IPS-11a (cell line): ENCODE results near the gene SERPINA4.
"Not testable (repeated sequence)": the region's sequence is repeated elsewhere in the genome, so short reads cannot be mapped to it uniquely, and the experiment has no call there.

ENCODE experiments used
- H3K4me3 ChIP-seq: one replicate; pipeline ENCODE4 v1.5.1; 2013; ENCODE audit warnings: low read depth, low read length, control low read depth

Gene SERPINA4

DNA sequence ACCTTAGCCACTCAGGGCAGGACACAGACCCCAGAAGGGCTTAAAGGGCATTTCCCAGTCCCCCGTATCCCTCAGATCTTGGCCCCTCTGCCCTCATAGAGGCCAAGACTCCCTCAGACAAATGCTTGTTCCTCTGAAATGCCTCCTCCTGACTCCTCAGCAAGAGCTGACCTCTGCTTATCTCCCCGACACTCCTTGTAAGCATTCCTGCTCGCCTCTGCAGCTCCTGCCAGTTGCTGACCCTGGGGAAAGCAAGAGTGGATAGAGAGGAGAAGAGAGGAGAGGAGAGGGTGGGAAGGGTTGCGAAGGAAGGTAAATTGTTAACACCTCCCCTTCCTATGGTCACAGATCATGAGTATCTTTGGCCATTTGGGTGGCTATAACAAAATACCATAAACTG, 27.1 kb downstream of the SERPINA4 start:
- H3K4me3 ChIP-seq, result no peak overlapping the region

DNA sequence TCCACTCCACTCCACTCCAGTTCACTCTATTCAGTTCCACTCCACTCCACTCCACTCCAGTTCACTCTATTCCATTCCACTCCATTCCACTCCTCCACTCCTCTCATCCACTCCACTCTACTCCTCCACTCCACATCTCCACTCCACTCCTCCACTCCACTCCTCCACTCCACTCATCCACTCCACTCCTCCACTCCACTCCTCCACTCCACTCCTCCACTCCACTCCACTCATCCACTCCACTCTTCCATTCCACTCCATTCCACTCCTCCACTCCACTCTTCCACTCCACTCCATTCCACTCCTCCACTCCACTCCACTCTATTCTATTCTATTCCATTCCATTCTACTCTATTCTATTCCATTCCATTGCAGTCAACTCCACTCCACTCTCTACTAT, 29.8 kb downstream of the SERPINA4 start:
- H3K4me3 ChIP-seq, result no peak overlapping the region

DNA sequence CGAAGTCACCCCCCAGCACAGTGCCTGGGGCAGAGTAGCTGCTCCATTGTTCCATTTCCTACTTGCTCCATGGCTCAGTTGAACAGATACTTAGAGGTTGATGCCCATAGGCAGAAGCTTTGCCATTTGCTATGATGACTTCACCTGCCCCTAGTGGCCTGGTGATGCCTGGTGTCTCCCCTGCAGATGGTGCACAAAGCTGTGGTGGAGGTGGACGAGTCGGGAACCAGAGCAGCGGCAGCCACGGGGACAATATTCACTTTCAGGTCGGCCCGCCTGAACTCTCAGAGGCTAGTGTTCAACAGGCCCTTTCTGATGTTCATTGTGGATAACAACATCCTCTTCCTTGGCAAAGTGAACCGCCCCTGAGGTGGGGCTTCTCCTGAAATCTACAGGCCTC, 30.6 kb downstream of the SERPINA4 start:
- no peak overlapping the region for H3K4me3 ChIP-seq

DNA sequence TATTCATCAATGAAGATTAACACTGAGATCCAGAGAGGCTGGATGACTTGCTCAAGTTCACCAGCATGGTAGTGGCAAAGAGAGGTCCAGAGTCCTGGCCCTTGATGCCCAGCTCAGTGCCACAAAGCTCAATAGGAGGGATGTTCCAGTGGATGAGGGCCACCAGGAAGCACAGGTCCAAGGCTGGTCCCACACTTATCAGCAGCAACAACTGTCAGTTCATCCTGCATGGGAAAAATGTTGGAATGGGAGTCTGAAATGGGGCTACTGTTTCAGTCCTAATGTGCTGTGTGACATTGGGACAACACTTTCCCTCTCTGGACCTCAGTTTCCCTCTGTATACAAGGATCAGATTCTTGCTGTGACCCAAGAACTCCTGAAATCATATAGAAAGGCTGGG, 31.2 kb downstream of the SERPINA4 start:
- H3K4me3 ChIP-seq, result no peak overlapping the region

DNA sequence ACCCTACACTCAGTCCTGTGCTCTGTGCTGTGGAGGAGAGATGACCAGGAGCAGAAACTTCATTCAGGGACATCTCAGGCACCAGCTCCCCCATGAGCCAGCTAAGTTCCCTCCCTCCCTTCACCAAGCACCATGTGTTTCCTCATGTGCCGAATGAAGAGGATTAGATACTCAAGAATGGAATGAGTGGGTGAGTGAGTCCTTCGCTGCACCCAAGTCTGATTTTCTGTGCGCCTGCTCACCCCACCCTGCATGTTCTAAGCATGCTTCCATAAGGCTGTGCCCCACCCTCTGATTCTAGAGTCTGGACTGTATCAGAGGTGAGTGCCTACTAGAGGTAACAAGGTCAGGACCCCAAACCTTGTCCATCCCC, 32.1 kb downstream of the SERPINA4 start:
- H3K4me3 ChIP-seq, result no peak overlapping the region

DNA sequence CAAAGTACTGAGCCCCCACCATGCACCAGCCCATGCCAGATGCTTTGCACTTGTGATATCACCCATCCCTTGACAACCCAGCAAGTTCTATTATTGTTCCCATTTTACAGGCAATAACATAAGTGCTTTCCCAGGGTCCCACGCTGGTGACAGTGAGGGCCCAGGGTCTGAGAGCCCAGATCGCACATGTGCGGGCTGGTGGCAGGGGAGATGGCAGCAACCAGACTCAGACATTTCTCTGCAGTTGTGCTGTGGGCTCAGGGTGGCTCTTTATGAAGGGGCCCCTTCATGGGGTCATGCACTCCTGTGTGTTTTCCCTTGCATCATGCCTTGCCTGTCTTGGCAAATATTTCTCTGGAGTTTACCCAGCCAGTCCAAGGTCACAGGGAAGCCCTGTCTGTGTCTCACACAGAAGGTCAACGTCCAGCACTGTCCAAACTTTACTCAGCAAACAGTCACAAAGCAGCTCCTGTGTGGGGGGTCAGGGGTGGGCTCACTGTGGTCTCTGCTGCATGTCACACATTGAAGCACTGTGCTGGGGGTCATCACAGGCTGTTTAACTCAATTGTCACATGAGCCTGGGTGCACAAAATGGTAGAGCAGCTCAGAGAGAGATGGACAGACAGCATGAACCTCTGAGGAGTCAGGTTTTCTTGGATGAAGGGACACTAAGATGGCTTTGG, 32.6 kb downstream of the SERPINA4 start:
- H3K4me3 ChIP-seq, result no peak overlapping the region

DNA sequence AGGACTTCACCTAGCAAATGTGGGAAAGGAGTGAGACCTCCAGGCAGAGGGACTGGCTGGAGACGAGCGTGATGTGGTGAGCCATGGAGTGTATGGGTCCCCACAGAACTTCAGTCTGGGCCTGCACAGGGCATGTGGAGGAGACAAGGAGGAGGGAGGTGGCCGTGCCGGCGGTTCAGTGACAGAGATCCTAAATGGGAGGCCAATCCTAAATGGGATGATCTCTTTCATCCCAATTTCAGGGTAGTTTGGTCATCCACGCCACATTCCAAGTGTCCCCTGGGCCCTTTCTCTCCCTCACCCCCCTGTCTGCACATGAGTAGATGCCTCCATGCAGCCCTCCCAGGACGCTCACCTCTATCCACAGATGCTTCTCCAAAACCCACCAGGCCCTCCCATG, 33.2 kb downstream of the SERPINA4 start:
- no peak overlapping the region for H3K4me3 ChIP-seq

DNA sequence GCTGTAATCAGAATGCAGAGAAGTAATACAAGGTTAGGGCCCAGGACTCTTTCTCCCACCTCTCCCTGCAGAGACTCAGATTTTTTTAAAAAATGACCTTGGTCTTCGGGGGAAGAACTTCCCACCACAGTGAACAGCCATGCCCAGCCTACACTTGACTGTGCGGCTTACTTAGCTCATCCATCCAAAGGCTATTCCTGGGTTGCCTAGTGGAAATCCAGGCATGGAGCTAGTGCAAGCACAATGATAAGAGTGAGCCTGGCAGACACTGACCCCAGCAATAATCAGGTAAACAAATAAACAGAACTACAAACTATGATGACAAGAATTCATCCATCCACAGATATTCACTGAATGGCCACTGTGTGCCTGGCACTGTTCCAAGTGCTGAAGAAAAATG, 34.7 kb downstream of the SERPINA4 start:
- no peak overlapping the region for H3K4me3 ChIP-seq

DNA sequence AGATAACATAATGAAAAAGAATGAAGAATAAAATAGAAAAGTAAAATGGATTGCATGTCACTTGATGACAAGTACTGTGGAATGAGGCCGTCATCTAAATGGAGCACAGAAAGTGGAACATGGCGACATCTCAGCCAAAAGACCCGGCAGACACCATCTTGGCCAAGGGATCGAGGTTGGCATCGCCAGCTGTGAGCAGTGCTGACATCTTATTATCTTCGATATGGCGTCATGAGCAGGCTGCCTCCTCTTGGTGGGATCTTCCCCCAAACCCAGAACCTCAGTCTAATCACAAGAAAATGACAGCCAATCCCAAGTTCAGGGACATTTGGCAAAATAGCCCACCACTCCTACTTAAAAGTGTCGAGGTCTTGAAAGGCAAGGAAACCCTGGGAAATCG, 35.1 kb downstream of the SERPINA4 start:
- no peak overlapping the region for H3K4me3 ChIP-seq

DNA sequence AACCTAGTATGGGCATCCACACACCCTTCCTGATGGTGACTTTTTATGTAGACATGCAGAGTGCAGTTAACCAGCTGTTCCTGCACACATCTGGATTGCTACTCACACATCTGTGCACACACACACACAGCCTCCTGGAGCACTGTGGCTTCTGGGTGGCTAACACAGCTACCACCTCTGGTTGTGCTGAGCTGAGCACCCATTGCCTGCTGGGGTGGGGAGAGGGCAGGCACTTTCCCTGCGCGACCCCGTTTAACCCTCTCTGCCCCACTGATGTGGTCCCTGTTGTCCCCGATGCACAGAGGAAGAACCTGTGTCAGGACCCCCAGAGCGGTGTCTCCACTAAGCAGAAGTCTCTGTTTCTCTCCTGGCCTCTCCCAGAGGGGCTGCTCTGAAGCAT, 36.5 kb downstream of the SERPINA4 start:
- H3K4me3 ChIP-seq, result no peak overlapping the region

DNA sequence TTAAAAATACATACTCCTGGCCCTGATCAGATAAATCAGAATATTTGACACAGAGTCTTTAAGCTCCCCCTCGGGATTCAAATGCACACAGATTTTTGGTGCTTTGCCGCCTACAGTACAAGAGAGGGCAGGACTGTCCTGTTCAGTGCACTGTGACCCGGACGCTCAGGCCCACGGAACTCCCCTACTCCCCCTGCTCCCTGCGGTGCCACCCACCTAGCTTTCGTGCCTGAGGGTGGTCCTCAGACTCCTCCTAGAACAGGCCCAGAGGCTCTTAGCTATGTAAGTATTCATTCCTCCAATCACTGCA, 37.2 kb downstream of the SERPINA4 start:
- no peak overlapping the region for H3K4me3 ChIP-seq

DNA sequence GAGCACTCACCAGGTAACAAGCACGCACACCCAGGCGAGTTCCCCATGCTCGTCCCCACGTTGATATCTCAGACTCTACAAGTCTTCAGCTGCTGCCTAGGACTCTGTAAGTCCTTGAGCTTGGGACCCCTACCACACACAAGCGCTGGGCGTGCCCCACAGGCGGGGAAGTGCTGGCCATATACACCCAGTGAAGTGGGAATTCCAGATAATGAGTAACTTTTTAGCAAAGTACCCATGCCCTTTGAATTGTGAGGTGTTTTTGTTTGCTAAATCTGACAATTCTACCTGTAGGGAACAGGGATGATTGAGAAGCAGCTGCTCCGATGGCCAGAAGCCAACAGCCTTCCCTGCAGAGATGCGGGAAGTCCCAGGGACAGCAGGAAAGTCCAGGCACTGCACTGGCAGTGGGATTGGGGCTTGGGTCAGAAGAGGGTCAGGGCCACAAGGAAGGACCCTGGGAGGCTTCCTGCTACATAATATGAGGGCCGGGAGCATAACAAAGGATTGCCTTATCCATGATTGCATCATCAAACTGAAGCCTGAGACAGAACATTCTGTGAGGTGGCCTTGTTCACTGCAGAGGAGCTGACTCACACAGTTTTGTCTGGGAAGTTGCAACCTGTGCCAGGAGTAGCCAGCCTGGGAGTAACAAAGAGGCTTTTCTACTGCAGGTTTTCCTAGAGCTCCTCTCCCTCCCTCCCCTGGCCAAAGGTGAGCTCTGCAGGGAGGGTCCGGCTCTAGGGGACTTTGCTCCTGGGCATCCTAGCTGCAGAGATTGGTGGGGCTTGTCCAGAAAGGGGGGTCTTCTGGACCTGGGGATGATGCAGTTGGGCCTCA, 37.8 kb downstream of the SERPINA4 start:
- no peak overlapping the region for H3K4me3 ChIP-seq

DNA sequence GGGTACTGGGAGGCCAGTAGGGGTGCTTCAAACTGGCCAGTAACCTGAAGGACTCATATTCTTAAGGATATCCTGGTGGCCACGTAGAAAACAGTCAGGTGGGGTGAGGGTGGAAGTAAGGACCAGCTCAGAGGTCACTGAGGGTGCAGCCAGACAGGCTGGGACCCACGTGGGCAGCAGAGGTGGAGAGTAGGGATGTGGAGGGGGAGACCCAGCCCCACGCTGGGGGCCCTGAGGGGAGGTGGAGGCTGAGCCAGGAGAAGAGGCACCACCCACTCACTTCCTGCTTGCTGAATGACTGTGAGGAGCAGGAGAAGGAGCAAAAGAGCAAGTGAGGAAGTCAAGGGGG, 38.4 kb downstream of the SERPINA4 start:
- H3K4me3 ChIP-seq, result no peak overlapping the region

DNA sequence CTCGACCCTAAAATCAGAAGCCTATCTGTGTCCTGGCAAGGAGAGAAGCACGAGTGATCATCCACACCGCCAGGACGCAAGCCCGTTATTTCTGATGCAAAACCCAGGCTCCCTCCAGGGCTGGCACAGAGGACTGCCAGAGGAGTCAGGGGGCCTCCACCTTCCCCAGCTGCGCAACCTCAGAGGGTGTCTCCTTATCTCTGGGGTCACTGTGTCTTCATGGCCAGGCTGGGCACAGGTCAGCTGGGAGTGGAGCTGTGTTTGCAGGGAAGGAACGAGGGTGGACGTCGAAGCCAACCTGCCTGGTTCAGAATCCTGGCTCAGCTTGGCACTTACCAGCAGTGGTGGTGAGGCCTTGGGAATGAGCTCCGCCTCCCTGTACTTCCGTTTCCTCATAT, 38.9 kb downstream of the SERPINA4 start:
- no peak overlapping the region for H3K4me3 ChIP-seq

DNA sequence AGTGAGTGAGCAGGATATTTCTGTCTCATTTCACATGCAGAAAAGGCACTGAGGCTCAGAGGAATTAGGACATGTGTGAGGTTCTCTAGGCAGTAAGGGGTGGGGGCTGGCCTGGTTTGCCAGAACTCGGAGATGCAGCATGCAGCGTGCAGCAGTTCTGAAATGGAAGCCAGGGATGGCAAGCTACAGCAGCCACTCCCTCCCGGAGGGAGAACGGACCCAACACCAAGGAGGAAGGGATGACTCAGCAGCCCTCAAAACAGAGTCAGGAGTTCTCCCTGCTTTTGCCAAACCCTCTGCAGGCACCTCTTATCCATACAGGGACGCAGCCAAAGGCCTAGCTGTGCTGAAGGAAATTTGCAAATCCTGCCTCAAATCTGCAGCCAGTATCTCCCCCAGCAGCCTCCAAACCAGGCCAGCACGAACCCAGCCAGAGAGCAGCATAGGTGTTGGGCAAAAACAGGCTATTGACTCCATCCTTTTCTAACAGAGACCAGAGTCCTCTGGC, 40.7 kb downstream of the SERPINA4 start:
- no peak overlapping the region for H3K4me3 ChIP-seq

DNA sequence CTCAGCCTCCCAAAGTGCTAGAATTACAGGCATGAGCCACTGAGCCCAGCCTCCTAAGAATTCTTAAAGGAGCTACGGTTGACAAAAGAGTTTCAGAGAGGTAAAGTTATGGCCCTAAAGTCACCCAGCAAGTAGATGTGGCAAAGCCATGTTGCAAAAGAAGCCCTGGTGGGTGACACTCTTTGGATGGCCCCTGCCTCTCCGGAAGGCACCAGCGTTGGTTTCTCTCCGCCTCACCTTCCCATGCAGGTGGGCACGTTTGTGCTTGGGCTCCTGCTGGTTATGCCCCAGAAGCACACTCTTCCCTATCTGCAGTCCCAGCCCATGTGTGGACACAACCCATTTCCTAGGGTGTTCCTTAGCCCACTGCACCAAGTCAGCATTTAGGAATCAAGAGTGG, 41.5 kb downstream of the SERPINA4 start:
- no peak overlapping the region for H3K4me3 ChIP-seq

DNA sequence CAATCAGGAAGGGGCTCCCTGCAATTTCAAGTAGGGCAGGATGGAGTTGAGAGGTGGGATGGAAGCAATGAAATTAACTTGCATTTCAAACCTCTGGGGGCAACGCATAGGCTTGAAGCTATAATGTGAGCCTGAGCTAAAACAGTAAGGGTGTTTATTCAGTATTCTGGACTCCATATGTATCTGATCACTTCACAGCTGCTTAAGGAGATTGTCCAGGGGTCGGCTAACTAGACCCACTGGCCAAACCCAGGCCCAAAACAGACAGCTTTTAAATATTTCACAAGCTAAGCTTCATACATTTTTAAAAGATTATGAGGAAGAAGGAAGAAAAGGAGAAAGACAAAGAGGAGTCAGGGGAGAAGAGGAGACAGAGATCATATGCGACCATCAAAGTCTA, 44.1 kb downstream of the SERPINA4 start:
- no peak overlapping the region for H3K4me3 ChIP-seq

DNA sequence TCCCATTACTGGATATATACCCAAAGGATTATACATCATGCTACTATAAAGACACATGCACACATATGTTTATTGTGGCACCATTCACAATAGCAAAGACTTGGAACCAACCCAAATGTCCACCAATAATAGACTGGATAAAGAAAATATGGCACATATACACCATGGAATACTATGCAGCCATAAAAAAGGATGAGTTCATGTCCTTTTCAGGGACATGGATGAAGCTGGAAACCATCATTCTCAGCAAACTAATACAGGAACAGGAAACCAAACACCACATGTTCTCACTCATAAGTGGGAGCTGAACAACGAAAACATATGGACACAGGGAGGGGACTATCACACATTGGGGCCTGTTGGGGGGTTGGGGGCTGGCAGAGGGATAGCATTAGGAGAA, 47.7 kb downstream of the SERPINA4 start:
- not testable (repeated sequence) for H3K4me3 ChIP-seq

DNA sequence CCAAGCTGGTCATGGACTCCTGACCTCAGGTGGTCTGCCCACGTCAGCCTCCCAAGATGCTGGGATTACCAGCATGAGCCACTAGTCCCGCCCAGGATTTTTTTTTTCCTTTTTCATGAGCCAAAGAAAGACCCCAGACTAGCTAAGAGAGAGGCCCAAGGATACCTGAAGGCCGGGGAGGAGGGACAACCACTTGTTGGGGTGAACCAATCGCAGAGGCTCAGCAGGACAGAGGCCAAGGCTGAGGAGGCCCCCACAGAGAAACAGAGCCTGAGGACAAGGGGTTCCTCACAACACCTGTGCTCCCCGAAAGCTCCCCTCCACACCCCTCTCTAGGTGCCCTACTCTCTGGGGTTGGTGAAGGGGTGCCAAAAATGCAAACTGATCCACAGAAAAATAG, 49.9 kb downstream of the SERPINA4 start:
- no peak overlapping the region for H3K4me3 ChIP-seq

DNA sequence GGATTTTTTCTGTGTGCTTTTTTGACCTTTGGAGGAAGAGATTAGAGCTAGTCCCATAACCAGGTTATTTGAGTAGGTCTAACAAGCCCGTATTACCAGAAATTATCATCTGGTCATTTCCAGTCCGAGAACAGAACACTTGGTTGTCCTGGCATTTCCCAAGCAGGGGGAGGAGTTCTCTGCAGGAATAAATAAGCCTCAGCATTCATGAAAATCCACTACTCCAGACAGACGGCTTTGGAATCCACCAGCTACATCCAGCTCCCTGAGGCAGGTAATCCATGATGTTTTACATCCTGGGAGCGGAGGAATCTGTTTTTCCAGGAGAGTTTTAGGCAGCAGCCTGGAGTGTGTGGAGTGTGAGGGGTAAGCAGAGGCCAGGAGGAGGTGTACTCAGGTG, 50.9 kb downstream of the SERPINA4 start, which contains the start of gene SERPINA3:
TSS of gene SERPINA3 (plus strand) at position 218 of the 400 bp plus-strand sequence. CDS start 2,051 bp downstream, outside the sequence.
- no peak within 1 kb of the TSS for H3K4me3 ChIP-seq

DNA sequence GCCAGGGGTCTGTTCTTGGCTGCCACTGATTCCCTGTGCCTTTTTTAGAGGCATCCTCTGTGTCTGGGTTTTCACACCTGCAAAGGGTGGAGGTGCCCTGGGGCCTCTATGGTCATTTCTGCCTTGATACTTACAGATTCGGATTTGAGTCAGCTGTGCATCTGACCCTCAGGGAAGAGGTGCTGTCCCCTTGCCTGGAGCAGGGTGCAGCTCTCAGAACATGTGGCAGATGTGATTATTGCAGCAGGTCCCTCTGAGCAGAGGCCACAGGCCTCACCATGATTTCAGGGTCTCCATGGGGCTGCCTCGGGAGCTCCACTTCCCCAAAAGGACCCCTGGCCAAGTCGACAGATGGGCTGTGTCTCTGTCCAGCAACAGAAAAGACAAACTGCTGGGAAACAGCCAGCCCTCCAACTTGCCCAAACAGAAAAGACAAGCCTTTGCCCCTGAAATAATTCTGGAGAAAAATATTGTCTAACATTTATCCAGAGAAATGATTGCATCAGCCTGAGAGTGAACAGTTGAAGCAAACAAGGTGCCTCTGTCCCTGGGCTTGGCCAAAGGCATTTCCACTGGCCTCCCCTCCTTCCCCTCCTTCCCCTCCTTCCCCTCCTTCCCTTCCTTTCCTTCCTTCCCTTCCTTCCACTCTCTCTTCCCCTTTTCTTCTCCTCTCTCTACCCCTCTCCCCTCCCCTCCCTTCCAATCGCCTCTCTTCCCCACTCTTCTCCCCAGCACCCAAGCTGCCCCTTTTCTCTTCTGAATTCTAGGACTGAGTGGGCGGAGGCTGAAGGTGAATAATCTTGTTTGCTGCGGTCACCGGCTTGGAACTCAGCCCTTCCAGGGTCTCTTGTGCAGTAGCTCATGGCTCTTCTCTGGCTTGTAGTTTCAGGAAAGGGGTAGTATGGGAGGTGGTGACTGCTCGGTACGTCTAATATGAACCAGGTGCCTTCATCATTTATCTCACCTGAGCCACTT, 51.6 kb downstream of the SERPINA4 start:
- no peak overlapping the region for H3K4me3 ChIP-seq
